ENCODE results near the gene SLC4A8.
"Not testable (repeated sequence)": the region's sequence is repeated elsewhere in the genome, so short reads cannot be mapped to it uniquely, and the experiment has no call there.

SLC4A8 gene

GRCh38 chr12:51430196-51430895 is 5.7 kb downstream of the SLC4A8 start:
- no peak for DNase-seq

GRCh38 chr12:51432921-51433320 is 8.3 kb downstream of the SLC4A8 start:
- DNase-seq = no peak

GRCh38 chr12:51434305-51434704 is 9.7 kb downstream of the SLC4A8 start:
- no peak for DNase-seq

GRCh38 chr12:51437431-51437830 is 12.8 kb downstream of the SLC4A8 start:
- DNase-seq = no peak

- no peak for DNase-seq
These were observed 14.7 kb downstream of the SLC4A8 start for GRCh38 chr12:51439330-51439729.

- peak; percentile 16 for DNase-seq
These were observed 17.0 kb downstream of the SLC4A8 start for GRCh38 chr12:51441583-51441982.

GRCh38 chr12:51442324-51442723 is 17.7 kb downstream of the SLC4A8 start:
- DNase-seq = peak; percentile 27

GRCh38 chr12:51443573-51443972 is 18.9 kb downstream of the SLC4A8 start:
- DNase-seq = no peak

GRCh38 chr12:51448618-51449256 is 24.1 kb downstream of the SLC4A8 start:
- DNase-seq = no peak

- DNase-seq = no peak
These were observed 25.1 kb downstream of the SLC4A8 start for GRCh38 chr12:51449580-51450246.

GRCh38 chr12:51450333-51450732 is 25.7 kb downstream of the SLC4A8 start:
- DNase-seq = no peak

GRCh38 chr12:51450806-51451205 is 26.2 kb downstream of the SLC4A8 start:
- DNase-seq = no peak

- DNase-seq = not testable (repeated sequence)
These were observed 29.4 kb downstream of the SLC4A8 start for GRCh38 chr12:51454016-51454415.

GRCh38 chr12:51455050-51455449 is 30.4 kb downstream of the SLC4A8 start:
- not testable (repeated sequence) for DNase-seq

GRCh38 chr12:51458635-51459034 is 34.0 kb downstream of the SLC4A8 start:
- no peak for DNase-seq

- no peak for DNase-seq
These were observed 35.9 kb downstream of the SLC4A8 start for GRCh38 chr12:51460519-51460918.

- DNase-seq = no peak
These were observed 40.9 kb downstream of the SLC4A8 start for GRCh38 chr12:51465491-51465890.

- no peak for DNase-seq
These were observed 45.5 kb downstream of the SLC4A8 start for GRCh38 chr12:51470116-51470515.

GRCh38 chr12:51471111-51471864 is 46.7 kb downstream of the SLC4A8 start:
- no peak for DNase-seq

GRCh38 chr12:51472984-51473383 is 48.4 kb downstream of the SLC4A8 start:
- DNase-seq = no peak

GRCh38 chr12:51473947-51474346 is 49.3 kb downstream of the SLC4A8 start:
- no peak for DNase-seq

- DNase-seq = no peak
These were observed 50.9 kb downstream of the SLC4A8 start for GRCh38 chr12:51475543-51475942.

GRCh38 chr12:51480978-51481377 is 56.3 kb downstream of the SLC4A8 start:
- DNase-seq = no peak
